Omental fat pad (tissue), 4 donors: Measurements from ENCODE around the gene JADE1. TPM values are rescaled to one million over a fixed set of nuclear protein-coding genes. Genes with fewer than 3 reads are reported as not detected.

Experiments
- ATAC-seq: fragments of 150-250 bp; one replicate; pipeline ENCODE4 v1.9.1; 2016; ENCODE audit warnings: mild to moderate bottlenecking, moderate library complexity; ENCODE audit not compliant: low FRiP score
- DNase-seq: peaks from one replicate; pipeline ENCODE4 v3.0.0-alpha.2; 2019; ENCODE audit warnings: low spot score
- CTCF ChIP-seq, 3 donors: fragments of 450-650 bp; IDR thresholded peaks; one replicate each; pipeline ENCODE4 v1.5.1; 2016 to 2017; ENCODE audit warnings: antibody characterized with exemption in 3 of 3, mild to moderate bottlenecking in 3 of 3, moderate library complexity in 2 of 3
- total RNA-seq, 4 donors: library from RNA; depleted of rRNA; stranded (reverse); fragments of >200 nt; gene quantifications; one replicate each; pipeline ENCODE4 v1.1.0, GENCODE V29; 2016

Gene JADE1
- total RNA-seq, 4 donors from 2014 or later, result 37.2 to 57.4 (median 45.5) TPM

DNA sequence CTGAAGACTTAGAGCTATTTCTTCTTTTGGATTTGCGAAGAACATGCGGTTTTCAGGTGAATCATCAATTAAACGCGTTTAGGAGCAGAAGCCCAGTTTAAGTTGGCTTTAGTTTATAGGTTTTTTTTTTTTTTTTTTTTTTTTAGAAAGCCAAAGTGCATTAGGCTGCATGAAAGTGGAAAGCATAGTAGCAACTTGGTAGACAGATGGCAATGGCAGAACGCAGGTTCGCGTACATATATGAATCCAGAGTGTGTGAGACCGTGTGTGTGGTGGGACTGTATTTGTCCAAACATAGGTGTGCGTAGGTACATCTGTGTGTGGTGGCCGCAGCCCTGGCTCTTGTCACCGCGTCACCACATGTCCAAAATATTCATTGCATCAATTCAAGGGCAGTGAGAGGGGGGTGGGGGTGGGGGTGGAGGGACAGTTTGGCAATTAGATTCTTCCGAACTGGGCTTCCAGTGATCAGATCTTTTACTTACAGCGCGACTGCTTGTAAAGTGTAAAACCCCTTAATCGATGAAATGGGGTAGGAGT is 901 bp downstream of the JADE1 start:
- DNase-seq (no peak), ATAC-seq (no peak)
- no peak for TF ChIP-seq CTCF (IDR thresholded peaks at IDR 0.05)

GRCh38 chr4:128810871-128811570 is 1.5 kb downstream of the JADE1 start:
- ATAC-seq (peak; percentile 22), DNase-seq (peak; percentile 33)
- no peak for TF ChIP-seq CTCF (IDR thresholded peaks at IDR 0.05)

DNA sequence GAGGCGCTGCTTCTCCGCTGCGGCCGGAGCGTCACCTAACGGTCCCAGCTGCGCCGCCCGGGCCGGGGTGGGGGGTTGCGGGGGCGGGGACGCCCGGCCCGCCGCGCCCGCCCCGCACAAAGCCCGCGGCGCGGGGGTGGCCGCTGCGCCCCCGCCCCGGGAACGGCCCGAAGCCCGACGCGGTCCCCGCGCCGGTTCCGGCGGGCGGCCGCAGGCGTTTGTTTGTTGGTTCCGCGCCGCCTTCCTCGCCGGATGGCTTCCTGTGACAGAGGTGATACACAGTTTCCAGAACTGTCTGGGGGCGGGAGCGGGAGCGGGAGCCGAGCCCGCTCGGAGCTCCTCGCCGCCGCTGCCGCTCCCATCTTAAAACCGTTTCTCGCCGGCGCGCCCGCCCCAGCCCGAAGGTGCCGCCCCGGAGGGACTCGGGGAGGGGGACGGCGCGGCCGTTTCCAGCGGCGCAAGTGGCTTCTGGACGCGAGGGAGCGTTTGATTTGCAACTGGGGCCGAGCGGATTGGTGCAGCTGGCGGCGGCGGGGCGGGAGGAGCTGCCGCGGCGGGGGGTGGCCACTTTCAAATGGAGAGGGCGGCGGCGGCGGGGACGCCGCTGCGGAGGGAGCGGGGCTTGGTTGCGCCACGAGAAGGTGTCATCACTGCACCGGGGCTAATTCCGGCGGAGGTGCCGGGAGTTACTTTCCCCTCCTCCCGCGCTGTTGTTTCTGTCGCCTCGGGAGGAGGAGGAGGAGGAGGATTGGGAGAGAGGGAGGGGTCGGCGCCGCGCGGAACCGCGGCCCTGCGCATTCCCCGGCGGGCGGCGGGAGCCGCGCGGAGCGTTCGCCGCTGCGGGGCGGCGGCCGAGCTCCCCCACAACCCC is 2.3 kb downstream of the JADE1 start:
- ATAC-seq (peak; percentile 74), DNase-seq (peak; percentile 53)
- TF ChIP-seq CTCF (IDR thresholded peaks at IDR 0.05), result no peak

DNA sequence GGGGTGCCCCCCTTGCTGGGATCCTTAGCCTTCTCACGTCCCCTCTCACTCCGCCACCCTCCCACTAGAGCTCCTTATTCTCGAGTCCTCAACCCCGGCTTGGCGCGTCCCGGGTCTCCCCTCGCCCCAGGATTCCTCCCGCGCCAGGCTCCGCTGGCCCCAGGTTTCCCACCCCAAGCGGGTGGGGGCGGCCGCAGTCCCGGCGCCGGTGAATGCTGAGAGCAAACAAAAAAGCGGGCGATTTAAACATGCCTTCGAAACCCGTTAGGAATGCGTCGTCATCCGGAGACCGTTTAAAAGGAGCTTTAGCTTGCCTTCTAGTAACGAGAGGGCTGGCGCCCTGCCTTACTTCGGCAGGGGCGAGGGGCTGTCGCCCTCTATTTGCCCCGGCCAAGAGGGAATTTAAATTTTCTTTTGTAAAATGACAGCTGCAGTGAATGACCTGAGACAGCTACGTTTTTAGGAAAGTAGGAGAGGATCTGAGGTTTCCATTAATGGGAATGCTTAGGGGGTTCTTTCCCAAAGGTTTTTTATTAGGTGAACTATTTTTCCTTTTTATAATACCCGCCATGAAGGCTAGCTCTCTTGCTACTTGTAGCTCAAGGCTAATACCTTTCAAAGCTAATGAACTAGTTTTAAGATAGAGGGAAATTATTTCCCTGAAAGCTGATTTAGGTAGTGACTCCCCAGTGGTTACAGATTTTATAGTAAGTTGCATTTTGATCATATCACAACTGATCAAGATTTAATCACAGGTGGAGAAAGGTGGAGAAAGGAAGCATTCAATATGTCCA is 3.1 kb downstream of the JADE1 start:
- TF ChIP-seq CTCF (IDR thresholded peaks at IDR 0.05), result no peak
- peak; percentile 25 for DNase-seq
- peak; percentile 15 for ATAC-seq

DNA sequence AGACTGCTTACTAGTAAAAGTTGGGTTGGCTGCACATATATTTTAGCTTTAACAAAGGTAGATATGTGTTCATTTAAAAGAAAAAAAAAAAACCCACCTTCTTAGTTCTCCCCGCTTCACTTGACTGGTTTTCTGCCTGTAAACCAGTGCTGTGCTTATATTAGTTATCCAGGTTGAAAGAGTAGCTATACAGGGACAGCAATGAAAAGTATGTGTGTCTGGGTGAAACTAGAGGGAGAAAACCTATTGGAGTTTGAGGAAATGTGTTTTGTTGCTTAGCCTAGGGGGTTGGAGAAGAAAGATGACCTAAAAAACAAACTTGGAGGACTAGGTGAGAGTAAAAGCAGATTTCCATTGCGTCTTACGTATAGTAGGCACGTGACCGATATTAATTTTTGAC is 4.5 kb downstream of the JADE1 start:
- DNase-seq, result no peak
- no peak for TF ChIP-seq CTCF (IDR thresholded peaks at IDR 0.05)
- ATAC-seq, result no peak

- TF ChIP-seq CTCF (IDR thresholded peaks at IDR 0.05), result no peak
- DNase-seq (no peak), ATAC-seq (no peak)
These were observed 8.9 kb downstream of the JADE1 start for GRCh38 chr4:128818442-128818841.
